Measurements from ENCODE around the gene PIGZ.

GRCh38 chr3:197008436-197009209 lies 40.0 kb upstream of the PIGZ start:
- TF ChIP-seq EZH2 (IDR thresholded peaks at IDR 0.05; ENCODE audit: insufficient read depth, poor library complexity, severe bottlenecking) (no peak), EZH2phosphoT487 (IDR thresholded peaks at IDR 0.05; ENCODE audit: insufficient read depth, low read depth) (no peak)

Data from GM23248 (cell line).